ENCODE measurements around the gene SNX9.

Gene SNX9

DNA sequence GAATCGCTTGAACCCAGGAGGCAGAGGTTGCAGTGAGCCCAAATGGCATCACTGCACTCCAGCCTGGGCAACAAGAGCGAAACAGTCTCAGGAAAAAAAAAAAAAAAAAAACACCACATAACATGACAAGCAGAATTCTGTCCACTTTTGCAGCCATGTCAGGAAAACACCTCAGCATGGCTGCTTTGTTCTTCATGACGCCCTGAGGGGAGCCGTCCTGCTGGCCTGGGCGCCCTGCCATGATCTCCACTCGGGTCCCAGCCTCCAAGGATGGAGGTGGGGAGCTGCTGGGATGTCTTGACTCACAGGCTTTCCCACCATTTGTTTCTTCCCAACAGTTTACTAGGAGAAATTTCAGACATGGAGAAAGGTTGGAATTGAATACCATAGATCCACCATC is 42.2 kb downstream of the SNX9 start:
- H3K4me1 ChIP-seq (ENCODE audit: insufficient read depth, low read length, poor library complexity, severe bottlenecking): no peaks in the 10 kb centered on the region
- H4K20me1 ChIP-seq (ENCODE audit: insufficient read depth, low read length, poor library complexity, severe bottlenecking): no peaks in the 10 kb centered on the region
- no peaks in the 10 kb centered on the region for H3K79me2 ChIP-seq (ENCODE audit: insufficient read depth, low read length)

DNA sequence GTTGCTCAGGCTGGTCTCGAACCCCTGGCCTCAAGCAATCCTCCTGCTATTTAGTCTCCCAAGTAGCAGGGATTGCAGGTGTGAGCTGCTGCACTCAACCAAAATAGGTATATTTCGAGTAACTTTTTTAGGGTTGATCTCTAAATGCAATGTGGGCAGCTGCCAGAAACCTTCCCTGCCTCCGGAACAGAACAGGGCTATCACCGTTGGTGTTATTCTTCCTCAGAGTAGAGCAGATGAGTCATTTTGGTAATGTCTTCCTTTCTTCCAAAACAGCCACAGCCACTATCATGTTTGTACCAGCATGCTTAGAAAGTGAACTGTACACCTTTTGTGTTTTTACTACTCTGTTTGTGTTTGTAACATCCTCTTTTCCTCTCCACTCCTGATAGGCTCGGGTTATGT is 44.1 kb downstream of the SNX9 start:
- no peak overlapping the region for H2AFZ ChIP-seq (ENCODE audit: low read length)
- no peaks in the 10 kb centered on the region for H3K36me3 ChIP-seq (ENCODE audit: insufficient read depth, low read length)
- H3K27me3 ChIP-seq (ENCODE audit: insufficient read depth, low read length, poor library complexity, severe bottlenecking): peaks cover 73% of the 10 kb centered on the region
- H3K4me2 ChIP-seq (ENCODE audit: low read depth, low read length, poor library complexity, severe bottlenecking): no peak overlapping the region
- no peaks in the 10 kb centered on the region for H4K20me1 ChIP-seq (ENCODE audit: insufficient read depth, low read length, poor library complexity, severe bottlenecking)
- no peaks in the 10 kb centered on the region for H3K9me2 ChIP-seq (replicated peaks; ENCODE audit: low read depth, low read length)
- TF ChIP-seq, protein P1, sequence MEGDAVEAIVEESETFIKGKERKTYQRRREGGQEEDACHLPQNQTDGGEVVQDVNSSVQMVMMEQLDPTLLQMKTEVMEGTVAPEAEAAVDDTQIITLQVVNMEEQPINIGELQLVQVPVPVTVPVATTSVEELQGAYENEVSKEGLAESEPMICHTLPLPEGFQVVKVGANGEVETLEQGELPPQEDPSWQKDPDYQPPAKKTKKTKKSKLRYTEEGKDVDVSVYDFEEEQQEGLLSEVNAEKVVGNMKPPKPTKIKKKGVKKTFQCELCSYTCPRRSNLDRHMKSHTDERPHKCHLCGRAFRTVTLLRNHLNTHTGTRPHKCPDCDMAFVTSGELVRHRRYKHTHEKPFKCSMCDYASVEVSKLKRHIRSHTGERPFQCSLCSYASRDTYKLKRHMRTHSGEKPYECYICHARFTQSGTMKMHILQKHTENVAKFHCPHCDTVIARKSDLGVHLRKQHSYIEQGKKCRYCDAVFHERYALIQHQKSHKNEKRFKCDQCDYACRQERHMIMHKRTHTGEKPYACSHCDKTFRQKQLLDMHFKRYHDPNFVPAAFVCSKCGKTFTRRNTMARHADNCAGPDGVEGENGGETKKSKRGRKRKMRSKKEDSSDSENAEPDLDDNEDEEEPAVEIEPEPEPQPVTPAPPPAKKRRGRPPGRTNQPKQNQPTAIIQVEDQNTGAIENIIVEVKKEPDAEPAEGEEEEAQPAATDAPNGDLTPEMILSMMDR (conservative IDR thresholded peaks at IDR 0.05; ENCODE audit: low read length): no peak
- TF ChIP-seq EZH2phosphoT487 (IDR thresholded peaks at IDR 0.05; ENCODE audit: borderline replicate concordance): no peak
- H3K4me3 ChIP-seq (ENCODE audit: low read length, poor library complexity, severe bottlenecking): no peak overlapping the region
- no peaks in the 10 kb centered on the region for H3F3A ChIP-seq (ENCODE audit: low read depth)
- no peak overlapping the region for H3K9ac ChIP-seq (ENCODE audit: low read depth, low read length, poor library complexity, severe bottlenecking)
- no peaks in the 10 kb centered on the region for H3K9me3 ChIP-seq (ENCODE audit: insufficient read depth, low read depth, low read length)
- no peaks in the 10 kb centered on the region for H3K4me1 ChIP-seq (ENCODE audit: insufficient read depth, low read length, poor library complexity, severe bottlenecking)
- no peaks in the 10 kb centered on the region for H3K79me2 ChIP-seq (ENCODE audit: insufficient read depth, low read length)

More for the DNA sequence above, 42.2 kb downstream of the SNX9 start:
- Histone ChIP-seq H3K9me2 (replicated peaks; ENCODE audit: low read depth, low read length) (no peaks in the 10 kb centered on the region), H2AFZ (ENCODE audit: low read length) (no peak overlapping the region), H3K4me3 (ENCODE audit: low read length, poor library complexity, severe bottlenecking) (no peak overlapping the region), H3K27me3 (ENCODE audit: insufficient read depth, low read length, poor library complexity, severe bottlenecking) (peaks cover 89% of the 10 kb centered on the region), H3K9ac (ENCODE audit: low read depth, low read length, poor library complexity, severe bottlenecking) (no peak overlapping the region), H3K36me3 (ENCODE audit: insufficient read depth, low read length) (no peaks in the 10 kb centered on the region), H3F3A (ENCODE audit: low read depth) (no peaks in the 10 kb centered on the region), H3K4me2 (ENCODE audit: low read depth, low read length, poor library complexity, severe bottlenecking) (no peak overlapping the region), H3K9me3 (ENCODE audit: insufficient read depth, low read depth, low read length) (no peaks in the 10 kb centered on the region)
- TF ChIP-seq, protein P1 (conservative IDR thresholded peaks at IDR 0.05; ENCODE audit: low read length): no peak
- TF ChIP-seq EZH2phosphoT487 (IDR thresholded peaks at IDR 0.05; ENCODE audit: borderline replicate concordance): no peak

DNA sequence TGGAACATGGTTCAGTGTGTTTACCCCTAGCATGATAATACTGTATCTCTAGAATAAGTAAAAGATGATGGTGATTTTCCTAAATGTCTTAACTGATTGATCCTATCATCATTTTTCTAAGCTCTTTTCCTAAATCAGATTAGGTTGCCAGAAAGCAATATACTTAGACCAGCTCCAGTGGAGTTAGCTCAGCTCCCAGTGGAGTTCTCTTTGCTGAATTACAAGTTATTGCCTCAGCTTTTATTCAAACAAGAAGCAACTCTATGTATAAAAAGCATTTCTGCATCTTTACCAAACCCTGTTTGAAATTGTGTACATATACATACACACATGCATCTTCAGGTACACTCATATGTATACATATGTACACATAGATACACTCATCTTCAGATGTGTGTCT is 44.9 kb downstream of the SNX9 start:
- H3K9me3 ChIP-seq (ENCODE audit: insufficient read depth, low read depth, low read length): no peaks in the 10 kb centered on the region
- no peaks in the 10 kb centered on the region for H3K36me3 ChIP-seq (ENCODE audit: insufficient read depth, low read length)
- H3K4me3 ChIP-seq (ENCODE audit: low read length, poor library complexity, severe bottlenecking): no peak overlapping the region
- no peaks in the 10 kb centered on the region for H3F3A ChIP-seq (ENCODE audit: low read depth)
- H3K4me2 ChIP-seq (ENCODE audit: low read depth, low read length, poor library complexity, severe bottlenecking): no peak overlapping the region
- no peaks in the 10 kb centered on the region for H3K4me1 ChIP-seq (ENCODE audit: insufficient read depth, low read length, poor library complexity, severe bottlenecking)
- H3K27me3 ChIP-seq (ENCODE audit: insufficient read depth, low read length, poor library complexity, severe bottlenecking): peaks cover 65% of the 10 kb centered on the region
- H3K9me2 ChIP-seq (replicated peaks; ENCODE audit: low read depth, low read length): no peaks in the 10 kb centered on the region
- H3K79me2 ChIP-seq (ENCODE audit: insufficient read depth, low read length): no peaks in the 10 kb centered on the region
- no peak for TF ChIP-seq EZH2phosphoT487 (IDR thresholded peaks at IDR 0.05; ENCODE audit: borderline replicate concordance)
- TF ChIP-seq, protein P1 (conservative IDR thresholded peaks at IDR 0.05; ENCODE audit: low read length): no peak
- no peaks in the 10 kb centered on the region for H4K20me1 ChIP-seq (ENCODE audit: insufficient read depth, low read length, poor library complexity, severe bottlenecking)
- no peak overlapping the region for H3K9ac ChIP-seq (ENCODE audit: low read depth, low read length, poor library complexity, severe bottlenecking)
- H2AFZ ChIP-seq (ENCODE audit: low read length): no peak overlapping the region
